ENCODE measurements around the gene WDR12.
"Not testable (repeated sequence)": the region's sequence is repeated elsewhere in the genome, so short reads cannot be mapped to it uniquely, and the experiment has no call there.

The WDR12 gene

DNA sequence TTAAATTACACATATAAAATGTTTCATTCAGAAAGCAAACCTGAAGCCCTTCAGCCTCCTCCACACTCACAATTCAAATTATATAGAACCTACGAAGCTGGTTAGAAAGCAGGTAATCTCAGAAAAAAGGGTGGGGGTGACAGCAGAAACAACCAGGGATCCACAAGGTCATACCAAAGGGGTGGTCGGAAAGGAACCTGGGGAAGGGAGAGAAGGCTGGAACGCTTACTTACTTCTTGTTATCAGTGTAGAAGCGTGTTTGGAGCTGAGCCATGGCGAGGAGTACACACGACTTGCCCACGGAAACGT, 316 bp downstream of the WDR12 start:
- no peaks in the 10 kb centered on the region for H3K9me3 Mint-ChIP-seq
- peak overlapping the region; percentile 99 for H3K4me3 Mint-ChIP-seq
- H3K27me3 Mint-ChIP-seq = no peaks in the 10 kb centered on the region
- peaks cover 5% of the 10 kb centered on the region for H3K36me3 Mint-ChIP-seq
- peak overlapping the region; percentile 99 for H3K27ac Mint-ChIP-seq
- H3K4me1 Mint-ChIP-seq = peaks cover 32% of the 10 kb centered on the region

DNA sequence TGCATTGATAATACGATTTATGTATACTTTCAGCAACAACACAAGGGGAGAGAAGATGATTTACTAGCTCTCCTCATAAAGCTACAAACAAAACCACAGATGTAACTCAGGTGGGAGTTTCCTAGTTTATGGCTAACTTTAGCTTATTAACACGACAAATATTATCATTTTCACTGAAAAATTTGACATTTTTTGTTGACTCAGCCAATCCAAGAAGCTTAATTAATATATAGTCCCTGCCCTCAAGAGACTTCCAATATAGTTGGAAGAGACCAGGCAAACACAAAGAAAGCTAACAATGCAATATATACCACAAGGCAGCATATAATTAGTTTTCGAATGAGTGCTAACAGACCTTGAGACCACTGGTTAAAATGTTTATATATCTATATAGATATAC, 775 bp downstream of the WDR12 start:
- Mint-ChIP-seq H3K27ac (no peak overlapping the region), H3K9me3 (no peaks in the 10 kb centered on the region), H3K27me3 (no peaks in the 10 kb centered on the region), H3K4me3 (peak overlapping the region; percentile 99), H3K36me3 (peaks cover 8% of the 10 kb centered on the region), H3K4me1 (peaks cover 32% of the 10 kb centered on the region)

DNA sequence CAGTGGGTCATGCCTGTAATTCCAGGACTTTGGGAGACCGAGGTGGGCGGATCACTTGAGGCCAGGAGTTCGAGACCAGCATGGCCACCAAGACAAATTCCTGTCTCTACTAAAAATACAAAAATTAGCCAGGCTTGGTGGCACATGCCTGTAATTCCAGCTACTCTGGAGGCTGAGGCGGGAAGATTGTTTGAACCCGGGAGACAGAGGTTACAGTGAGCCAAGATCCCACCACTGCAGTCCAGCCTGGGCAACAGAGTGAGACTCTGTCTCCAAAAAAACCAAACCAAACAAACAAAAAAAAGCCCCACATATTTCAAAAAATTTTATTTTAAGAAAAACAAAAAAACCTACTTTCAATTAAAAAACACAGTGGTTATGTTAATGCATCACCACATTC, 1.2 kb downstream of the WDR12 start:
- Mint-ChIP-seq H3K36me3 (peaks cover 12% of the 10 kb centered on the region), H3K4me1 (peaks cover 32% of the 10 kb centered on the region), H3K4me3 (peak overlapping the region; percentile 99)
- H3K27ac Mint-ChIP-seq, H3K9me3 Mint-ChIP-seq, H3K27me3 Mint-ChIP-seq: not testable (repeated sequence)

DNA sequence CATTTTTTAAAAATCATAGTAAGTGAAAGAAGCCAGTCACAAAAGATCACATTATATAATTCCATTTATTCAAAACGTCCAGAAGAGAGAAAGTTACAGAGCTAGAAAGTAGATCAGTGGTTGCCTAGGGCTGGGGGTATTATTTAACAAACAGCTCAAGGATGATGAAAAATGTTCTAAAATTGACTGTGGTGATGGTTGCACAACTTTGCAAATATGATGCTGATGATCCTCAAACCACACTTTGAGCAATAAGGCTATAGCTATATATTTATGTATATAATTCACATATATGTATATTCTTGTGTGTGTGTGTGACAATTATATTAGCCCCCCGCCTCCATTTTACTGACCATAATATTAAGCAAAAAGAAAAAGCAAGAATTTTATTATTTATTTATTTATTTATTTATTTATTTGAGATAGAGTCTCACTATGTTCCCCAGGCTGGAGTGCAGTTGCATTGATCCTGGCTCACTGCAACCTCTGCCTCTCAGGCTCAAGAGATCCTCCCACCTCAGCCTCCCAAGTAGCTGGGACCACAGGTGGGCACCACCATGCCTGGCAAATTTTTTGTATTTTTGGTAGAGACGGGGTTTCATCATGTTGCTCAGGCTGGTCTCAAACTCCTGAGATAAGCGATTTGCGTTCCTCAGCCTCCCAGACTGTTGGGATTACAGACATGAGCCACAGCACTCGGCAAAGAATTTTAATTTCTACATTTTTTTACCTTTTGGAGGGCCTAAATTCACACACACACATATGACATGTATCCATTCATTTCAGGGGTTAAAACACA, 1.9 kb downstream of the WDR12 start:
- H3K4me3 Mint-ChIP-seq = peak overlapping the region; percentile 99
- no peaks in the 10 kb centered on the region for H3K27me3 Mint-ChIP-seq
- H3K36me3 Mint-ChIP-seq = peaks cover 15% of the 10 kb centered on the region
- no peak overlapping the region for H3K27ac Mint-ChIP-seq
- H3K9me3 Mint-ChIP-seq = peaks cover 2% of the 10 kb centered on the region
- peaks cover 35% of the 10 kb centered on the region for H3K4me1 Mint-ChIP-seq

DNA sequence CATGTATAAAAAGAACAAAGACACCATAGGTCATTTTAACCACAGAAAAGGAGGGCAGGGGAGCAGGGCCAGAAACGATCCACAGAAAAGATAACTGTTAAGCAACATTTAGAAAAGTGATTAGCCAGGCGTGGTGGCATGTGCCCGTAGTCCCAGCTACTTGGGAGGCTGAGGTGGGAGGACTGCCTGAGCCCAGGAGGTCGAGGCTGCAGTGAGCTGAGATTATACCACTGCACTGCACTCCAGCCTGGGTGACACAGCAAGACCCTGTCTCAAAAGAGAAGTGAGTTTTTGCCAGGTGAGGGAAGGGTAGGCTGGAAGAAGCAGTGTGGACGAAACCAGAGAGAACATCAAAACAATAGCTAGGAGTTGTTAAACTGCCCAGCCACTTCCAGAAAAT, 3.3 kb downstream of the WDR12 start:
- H3K4me1 Mint-ChIP-seq = peaks cover 45% of the 10 kb centered on the region
- peaks cover 4% of the 10 kb centered on the region for H3K9me3 Mint-ChIP-seq
- peak overlapping the region; percentile 11 for H3K4me3 Mint-ChIP-seq
- H3K27ac Mint-ChIP-seq = no peak overlapping the region
- H3K36me3 Mint-ChIP-seq = peaks cover 24% of the 10 kb centered on the region
- no peaks in the 10 kb centered on the region for H3K27me3 Mint-ChIP-seq

GRCh38 chr2:202905507-202905906, 6.0 kb downstream of the WDR12 start:
- H3K27ac Mint-ChIP-seq, H3K9me3 Mint-ChIP-seq, H3K27me3 Mint-ChIP-seq, H3K4me3 Mint-ChIP-seq: not testable (repeated sequence)
- Mint-ChIP-seq H3K36me3 (peaks cover 27% of the 10 kb centered on the region), H3K4me1 (peaks cover 51% of the 10 kb centered on the region)

DNA sequence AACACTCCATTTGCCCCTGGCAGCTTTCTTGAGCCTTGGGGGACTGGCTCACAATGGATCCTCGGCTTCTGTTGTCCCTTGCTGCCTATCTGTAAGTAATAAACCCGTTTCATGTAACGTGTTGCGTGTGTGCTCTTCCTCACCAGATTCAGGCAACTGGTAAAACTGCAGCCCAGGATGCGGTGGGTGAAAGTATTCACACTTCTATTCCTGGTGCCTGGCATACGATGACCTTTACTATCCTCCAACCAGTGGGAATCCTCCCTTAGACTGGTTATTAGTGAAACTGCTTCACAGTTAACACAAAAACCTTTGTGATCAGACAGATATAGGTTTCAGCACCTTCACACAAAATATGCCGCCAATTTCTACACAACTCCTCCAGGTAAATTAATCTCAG, 26.3 kb downstream of the WDR12 start:
- Mint-ChIP-seq H3K36me3 (peaks cover 16% of the 10 kb centered on the region), H3K27ac (no peak overlapping the region), H3K4me3 (no peak overlapping the region), H3K27me3 (no peaks in the 10 kb centered on the region), H3K9me3 (no peaks in the 10 kb centered on the region), H3K4me1 (no peaks in the 10 kb centered on the region)

- Mint-ChIP-seq H3K9me3 (no peaks in the 10 kb centered on the region), H3K4me3 (no peak overlapping the region), H3K27me3 (no peaks in the 10 kb centered on the region), H3K27ac (no peak overlapping the region), H3K36me3 (peaks cover 15% of the 10 kb centered on the region), H3K4me1 (no peaks in the 10 kb centered on the region)
Observed at GRCh38 chr2:202883987-202884675, 27.3 kb downstream of the WDR12 start.

GRCh38 chr2:202881570-202881969, 29.9 kb downstream of the WDR12 start:
- H3K4me1 Mint-ChIP-seq = no peaks in the 10 kb centered on the region
- H3K36me3 Mint-ChIP-seq = peaks cover 9% of the 10 kb centered on the region
- no peak overlapping the region for H3K4me3 Mint-ChIP-seq
- H3K9me3 Mint-ChIP-seq = no peaks in the 10 kb centered on the region
- no peak overlapping the region for H3K27ac Mint-ChIP-seq
- no peaks in the 10 kb centered on the region for H3K27me3 Mint-ChIP-seq

GRCh38 chr2:202877699-202878098, 33.8 kb downstream of the WDR12 start:
- peaks cover 2% of the 10 kb centered on the region for H3K36me3 Mint-ChIP-seq
- no peak overlapping the region for H3K27ac Mint-ChIP-seq
- H3K9me3 Mint-ChIP-seq = no peaks in the 10 kb centered on the region
- H3K27me3 Mint-ChIP-seq = no peaks in the 10 kb centered on the region
- no peaks in the 10 kb centered on the region for H3K4me1 Mint-ChIP-seq
- H3K4me3 Mint-ChIP-seq = no peak overlapping the region

DNA sequence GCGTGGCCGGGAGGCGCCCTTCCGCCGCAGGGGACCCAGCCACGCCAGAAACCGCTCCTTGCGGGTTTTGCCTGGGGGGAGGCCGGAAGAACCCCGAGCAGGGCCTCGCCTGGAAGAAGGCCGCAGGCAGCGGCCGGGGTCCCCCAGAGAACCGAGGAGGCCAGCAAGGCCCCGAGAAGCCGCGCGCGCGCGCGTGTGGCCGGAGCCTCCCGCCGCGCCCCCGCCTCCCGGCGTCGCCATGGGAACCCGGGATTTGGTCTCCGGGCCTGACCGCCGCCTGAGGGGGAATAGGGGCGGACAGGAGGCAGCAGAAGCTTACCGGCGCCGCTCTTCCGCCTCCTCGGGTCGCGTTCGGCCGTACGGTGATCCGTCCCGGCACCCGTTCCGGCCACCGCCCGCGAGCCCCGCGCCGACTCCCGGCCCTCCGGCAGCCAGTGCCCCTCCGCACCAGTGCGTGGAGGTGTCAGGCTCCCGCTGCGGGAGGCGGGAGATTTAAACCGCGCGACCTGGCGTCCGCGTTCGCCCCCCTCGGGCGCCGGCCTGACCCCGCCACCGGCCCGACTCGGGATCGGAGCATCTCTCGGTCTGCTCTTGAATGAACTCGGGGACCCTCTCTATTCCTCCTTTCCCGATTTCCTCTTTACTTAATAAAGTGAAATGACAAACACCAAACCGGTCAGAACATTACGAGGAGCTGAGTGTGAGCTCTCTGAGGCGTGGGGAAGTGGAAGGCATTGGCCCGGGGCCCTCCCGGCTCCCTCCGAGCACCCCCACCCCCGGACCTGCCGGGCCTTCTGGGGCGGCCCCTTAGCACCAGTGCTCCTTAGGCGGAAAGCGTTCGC, 40.0 kb downstream of the WDR12 start, which contains the start of gene ICA1L:
Gene ICA1L (minus strand): TSS at position 467 of the 842 bp plus-strand sequence. CDS start 42,757 bp downstream, outside the sequence.
- H3K36me3 Mint-ChIP-seq = no peaks in the 10 kb centered on the region
- H3K4me1 Mint-ChIP-seq = peaks cover 11% of the 10 kb centered on the region
- H3K27me3 Mint-ChIP-seq = no peaks in the 10 kb centered on the region
- no peaks in the 10 kb centered on the region for H3K9me3 Mint-ChIP-seq
- H3K27ac Mint-ChIP-seq = peak within 1 kb of the TSS; percentile 77
- H3K4me3 Mint-ChIP-seq = peak within 1 kb of the TSS; percentile 91

- Mint-ChIP-seq H3K9me3 (no peaks in the 10 kb centered on the region), H3K27ac (peak overlapping the region; percentile 77), H3K36me3 (no peaks in the 10 kb centered on the region), H3K4me3 (peak overlapping the region; percentile 91), H3K27me3 (no peaks in the 10 kb centered on the region), H3K4me1 (peaks cover 11% of the 10 kb centered on the region)
Observed at GRCh38 chr2:202870431-202871299, 40.8 kb downstream of the WDR12 start.

- Mint-ChIP-seq H3K4me1 (no peaks in the 10 kb centered on the region), H3K4me3 (no peak overlapping the region), H3K36me3 (no peaks in the 10 kb centered on the region)
Observed at GRCh38 chr2:202861987-202862386, 49.5 kb downstream of the WDR12 start.

GRCh38 chr2:202858601-202859000, 52.9 kb downstream of the WDR12 start:
- Mint-ChIP-seq H3K4me1 (no peaks in the 10 kb centered on the region), H3K4me3 (no peak overlapping the region), H3K9me3 (no peaks in the 10 kb centered on the region), H3K36me3 (no peaks in the 10 kb centered on the region), H3K27ac (no peak overlapping the region), H3K27me3 (no peaks in the 10 kb centered on the region)

More at GRCh38 chr2:202861987-202862386, 49.5 kb downstream of the WDR12 start:
- no peaks in the 10 kb centered on the region for H3K9me3 Mint-ChIP-seq
- no peaks in the 10 kb centered on the region for H3K27me3 Mint-ChIP-seq
- H3K27ac Mint-ChIP-seq = no peak overlapping the region

DNA sequence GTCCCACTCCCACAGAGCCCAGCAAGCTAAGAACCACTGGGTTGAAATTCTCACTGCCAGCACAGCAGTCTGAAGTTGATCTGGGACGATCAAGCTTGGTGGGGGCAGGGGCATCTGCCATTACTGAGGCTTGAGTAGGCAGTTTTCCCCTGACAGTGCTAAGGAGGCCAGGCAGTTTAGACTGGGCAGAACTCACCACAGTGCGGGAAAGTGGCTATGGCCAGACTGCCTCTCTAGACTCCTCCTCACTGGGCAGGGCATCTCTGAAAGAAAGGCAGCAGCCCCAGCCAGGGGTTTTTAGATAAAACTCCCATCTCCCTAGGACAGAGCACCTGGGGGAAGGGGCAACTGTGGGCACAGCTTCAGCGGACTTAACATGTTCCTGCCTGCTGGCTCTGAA, 62.1 kb downstream of the WDR12 start:
- not testable (repeated sequence) for H3K27me3 Mint-ChIP-seq, H3K4me1 Mint-ChIP-seq, H3K4me3 Mint-ChIP-seq, H3K9me3 Mint-ChIP-seq, H3K27ac Mint-ChIP-seq, H3K36me3 Mint-ChIP-seq

All from activated naive CD4-positive, alpha-beta T cell treated with anti-CD3 and anti-CD28 coated beads, Interleukin-2, amount 50 U/mL, for 24 hours (primary cell).